Muscle of leg (tissue), 11 donors: Measurements from ENCODE around the gene GPER1. TPM values are rescaled to one million over a fixed set of nuclear protein-coding genes. Genes with fewer than 3 reads are reported as not detected.

Experiments
- DNase-seq: peaks from one replicate; pipeline ENCODE4 v3.0.0; 2013
- H3K27ac ChIP-seq: one replicate; pipeline ENCODE4 v1.5.1; 2013; ENCODE audit warnings: mild to moderate bottlenecking, low read length, control low read depth
- H3K27me3 ChIP-seq: one replicate; pipeline ENCODE4 v1.6.1; 2013; ENCODE audit warnings: low read length; ENCODE audit not compliant: control insufficient read depth, insufficient read depth
- H3K36me3 ChIP-seq: one replicate; pipeline ENCODE4 v1.6.1; 2013; ENCODE audit warnings: low read length; ENCODE audit not compliant: control insufficient read depth, insufficient read depth
- H3K4me1 ChIP-seq: one replicate; pipeline ENCODE4 v1.6.1; 2013; ENCODE audit warnings: low read length; ENCODE audit not compliant: control insufficient read depth, insufficient read depth
- H3K4me3 ChIP-seq: one replicate; pipeline ENCODE4 v1.5.1; 2013; ENCODE audit warnings: low read length, control low read depth
- H3K9me3 ChIP-seq: replicated peaks from 2 replicates; pipeline ENCODE4 v1.6.1; 2013; ENCODE audit warnings: low read depth, low read length; ENCODE audit not compliant: control insufficient read depth
- WGBS: methylation state at CpG from one replicate; pipeline ENCODE4 v1.1.5; 2013; ENCODE audit warnings: missing lambda C conversion rate; ENCODE audit not compliant: insufficient coverage; 5-methylcytosine and 5-hydroxymethylcytosine counted together
- polyA plus RNA-seq, 8 donors: library from polyadenylated mRNA; unstranded; fragments of 120-200 nt; gene quantifications; one replicate each; pipeline versions ENCODE4 v1.2.1 to v1.2.3, GENCODE V29; 2013; ENCODE audit warnings: inconsistent platforms in 1 of 8, low replicate concordance in 1 of 8; ENCODE audit not compliant: insufficient read length in 8 of 8, insufficient read depth in 1 of 8
- total RNA-seq: library from RNA; stranded (reverse); fragments of 120-200 nt; gene quantifications from one replicate; pipeline ENCODE4 v1.2.4, GENCODE V29; 2013

GPER1 gene
- total and polyA plus RNA-seq, 9 donors, result 9.6 to 17.7 (median 11.6) TPM

DNA sequence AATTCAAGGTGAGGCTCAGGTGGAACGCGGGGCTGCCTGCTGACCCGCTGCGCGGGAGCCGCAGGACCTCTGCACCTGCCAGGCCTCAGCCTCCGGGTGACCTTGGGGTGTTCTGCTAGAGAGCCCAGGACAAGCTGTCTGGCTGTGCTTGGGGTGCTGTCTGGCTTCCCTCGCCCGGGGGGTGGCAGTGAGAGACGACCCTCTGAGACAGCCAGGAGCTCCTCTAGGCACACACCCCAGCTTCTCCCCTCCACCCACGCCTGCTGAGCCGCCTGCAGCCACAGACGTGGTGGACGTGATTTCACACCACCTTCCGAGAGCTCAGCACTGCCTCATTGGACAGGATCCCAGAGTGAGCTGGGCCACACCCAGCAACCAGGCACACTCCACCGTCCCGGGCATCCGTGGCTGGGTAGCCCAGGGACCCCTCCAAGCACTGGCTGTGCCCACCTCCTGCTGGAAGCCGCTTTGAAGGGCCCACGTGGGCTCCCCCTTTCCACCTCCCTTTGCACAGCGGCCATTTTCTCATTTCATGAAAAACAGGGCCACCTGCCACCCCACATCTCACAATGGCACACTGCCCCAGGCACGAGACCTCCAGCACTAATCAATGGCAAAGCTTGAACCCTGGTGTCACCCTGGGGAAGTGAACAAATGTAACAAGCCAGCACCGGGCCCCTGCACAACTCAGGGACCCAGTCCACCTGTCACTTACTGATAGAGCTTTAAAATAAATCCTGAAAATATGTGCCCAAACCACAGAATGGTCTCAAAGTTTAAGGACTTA is 37.1 kb downstream of the GPER1 start:
- Histone ChIP-seq H3K36me3 (peaks cover 10% of the 10 kb centered on the region), H3K9me3 (no peaks in the 10 kb centered on the region), H3K4me1 (peaks cover 51% of the 10 kb centered on the region), H3K27ac (peak overlapping the region; percentile 83), H3K27me3 (no peaks in the 10 kb centered on the region), H3K4me3 (peak overlapping the region; percentile 10)
- DNase-seq, result peak; percentile 45
- 57% methylated on average over 15 of the region's 23 CpGs for WGBS

DNA sequence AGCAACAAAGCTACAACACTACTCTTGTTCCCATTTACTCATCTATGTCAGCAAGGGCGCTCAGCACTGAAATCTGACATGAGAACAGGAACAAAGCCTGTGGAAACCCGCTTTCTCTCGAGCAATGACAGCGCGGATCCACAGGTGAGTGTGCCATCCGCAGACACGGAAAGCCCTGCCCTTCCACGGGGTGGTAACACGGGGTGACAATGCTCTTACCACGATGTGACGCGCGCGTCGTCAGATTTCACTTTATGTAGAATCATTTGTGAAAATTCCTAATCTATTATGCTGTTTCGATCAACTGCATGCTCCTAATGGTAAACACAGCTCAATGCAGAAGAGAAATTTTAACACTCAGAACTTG is 37.7 kb downstream of the GPER1 start:
- H3K4me3 ChIP-seq, result no peak overlapping the region
- WGBS, result 96% methylated on average over 7 of the region's 16 CpGs
- peaks cover 51% of the 10 kb centered on the region for H3K4me1 ChIP-seq
- H3K9me3 ChIP-seq, result no peaks in the 10 kb centered on the region
- peak overlapping the region; percentile 83 for H3K27ac ChIP-seq
- peaks cover 10% of the 10 kb centered on the region for H3K36me3 ChIP-seq
- DNase-seq, result no peak
- H3K27me3 ChIP-seq, result no peaks in the 10 kb centered on the region

DNA sequence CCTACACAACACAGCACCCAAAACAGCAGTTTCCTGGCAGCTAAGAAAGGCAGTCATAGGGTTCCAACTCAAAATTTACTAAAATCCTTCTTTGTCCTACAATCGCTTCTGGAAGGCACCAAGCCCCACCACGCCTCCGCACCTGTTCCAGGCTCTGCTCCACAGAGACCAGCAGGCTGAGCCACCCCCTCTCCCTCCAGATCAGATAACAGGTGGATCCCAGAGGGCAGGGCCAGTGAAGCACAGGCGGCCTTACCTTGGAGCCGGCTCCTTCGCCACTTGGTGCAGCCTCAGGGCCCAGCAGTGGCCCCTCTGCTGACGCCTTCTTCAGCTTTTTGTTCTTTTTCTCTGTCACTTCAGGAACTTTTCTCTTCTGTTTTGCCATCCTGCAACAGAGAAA is 39.1 kb downstream of the GPER1 start:
- H3K9me3 ChIP-seq, result no peaks in the 10 kb centered on the region
- H3K4me1 ChIP-seq, result peaks cover 38% of the 10 kb centered on the region
- H3K27ac ChIP-seq, result no peak overlapping the region
- peak; percentile 35 for DNase-seq
- 91% methylated on average over 4 of the region's 7 CpGs for WGBS
- H3K27me3 ChIP-seq, result no peaks in the 10 kb centered on the region
- H3K4me3 ChIP-seq, result no peak overlapping the region
- H3K36me3 ChIP-seq, result peaks cover 10% of the 10 kb centered on the region

DNA sequence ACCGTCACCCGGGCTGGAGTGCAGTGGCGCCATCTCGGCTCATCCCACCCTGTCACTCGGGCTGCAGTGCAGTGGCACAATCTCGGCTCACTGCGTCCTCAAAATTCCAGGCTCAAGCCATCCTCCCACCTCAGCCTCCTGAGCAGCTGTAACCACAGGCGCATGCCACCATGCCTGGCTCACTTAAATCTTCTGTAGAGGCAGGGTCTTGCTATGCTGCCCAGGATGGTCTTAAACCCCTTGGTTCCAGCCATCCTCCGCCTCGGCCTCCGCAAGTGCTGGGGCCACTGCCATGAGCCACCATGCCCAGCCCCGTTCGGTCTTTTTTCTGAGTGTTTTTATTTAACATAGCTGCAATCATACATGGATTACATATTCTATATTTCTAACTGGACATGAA is 41.5 kb downstream of the GPER1 start:
- no peaks in the 10 kb centered on the region for H3K9me3 ChIP-seq
- H3K4me1 ChIP-seq, result peaks cover 14% of the 10 kb centered on the region
- no peak for DNase-seq
- H3K36me3 ChIP-seq, result peaks cover 10% of the 10 kb centered on the region
- no peak overlapping the region for H3K27ac ChIP-seq
- 93% methylated on average over 6 of the region's 13 CpGs for WGBS
- no peak overlapping the region for H3K4me3 ChIP-seq
- no peaks in the 10 kb centered on the region for H3K27me3 ChIP-seq

DNA sequence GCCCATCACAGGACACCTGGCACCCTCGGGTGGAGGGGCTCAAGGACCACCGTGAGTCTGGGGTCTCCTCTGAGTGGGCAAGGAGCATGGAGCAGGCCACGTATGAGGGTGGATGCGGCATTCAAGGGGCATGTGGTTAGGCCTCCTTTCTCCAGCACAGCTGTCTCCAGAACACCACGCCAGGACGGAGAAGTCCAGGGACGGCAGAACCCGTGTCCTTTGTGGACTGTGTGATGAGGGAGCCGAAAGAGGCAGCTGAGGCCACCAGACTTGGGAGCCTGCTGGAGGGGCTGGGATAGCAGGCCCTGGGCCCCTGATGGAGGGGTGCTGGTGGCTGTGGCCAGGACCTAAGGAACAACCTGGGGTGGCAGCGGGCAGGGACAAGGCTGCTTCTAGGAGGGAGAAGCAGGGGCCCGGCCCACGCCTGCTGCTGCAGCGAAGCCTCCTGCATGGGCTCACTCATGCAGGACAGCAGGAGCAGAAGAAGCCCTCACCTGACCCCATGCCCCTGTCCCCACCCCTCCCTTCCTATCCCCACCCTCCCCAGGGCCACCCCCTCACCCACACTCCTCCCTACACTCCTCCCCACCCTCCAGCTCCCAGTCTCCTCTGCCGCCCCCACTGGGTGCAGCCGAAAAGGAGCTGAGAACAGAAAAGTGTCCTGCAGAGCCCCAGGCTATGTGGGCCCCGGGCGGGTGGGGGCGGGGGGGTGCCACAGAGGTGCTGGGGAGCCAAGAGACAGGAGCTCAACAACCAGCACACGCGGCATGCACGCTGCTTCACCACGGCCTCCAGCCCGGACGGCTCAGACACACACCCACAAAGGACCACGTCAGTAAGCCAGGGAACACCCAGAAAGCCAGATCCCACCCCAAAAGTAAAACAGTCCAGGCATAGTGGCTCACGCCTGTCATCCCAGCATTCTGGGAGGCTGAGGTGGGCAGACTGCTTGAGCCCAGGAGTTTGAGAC is 42.4 kb downstream of the GPER1 start:
- Histone ChIP-seq H3K9me3 (no peaks in the 10 kb centered on the region), H3K36me3 (peaks cover 10% of the 10 kb centered on the region), H3K27me3 (no peaks in the 10 kb centered on the region), H3K4me3 (no peak overlapping the region), H3K27ac (no peak overlapping the region), H3K4me1 (peaks cover 6% of the 10 kb centered on the region)
- 87% methylated on average over 15 of the region's 26 CpGs for WGBS
- DNase-seq, result no peak

DNA sequence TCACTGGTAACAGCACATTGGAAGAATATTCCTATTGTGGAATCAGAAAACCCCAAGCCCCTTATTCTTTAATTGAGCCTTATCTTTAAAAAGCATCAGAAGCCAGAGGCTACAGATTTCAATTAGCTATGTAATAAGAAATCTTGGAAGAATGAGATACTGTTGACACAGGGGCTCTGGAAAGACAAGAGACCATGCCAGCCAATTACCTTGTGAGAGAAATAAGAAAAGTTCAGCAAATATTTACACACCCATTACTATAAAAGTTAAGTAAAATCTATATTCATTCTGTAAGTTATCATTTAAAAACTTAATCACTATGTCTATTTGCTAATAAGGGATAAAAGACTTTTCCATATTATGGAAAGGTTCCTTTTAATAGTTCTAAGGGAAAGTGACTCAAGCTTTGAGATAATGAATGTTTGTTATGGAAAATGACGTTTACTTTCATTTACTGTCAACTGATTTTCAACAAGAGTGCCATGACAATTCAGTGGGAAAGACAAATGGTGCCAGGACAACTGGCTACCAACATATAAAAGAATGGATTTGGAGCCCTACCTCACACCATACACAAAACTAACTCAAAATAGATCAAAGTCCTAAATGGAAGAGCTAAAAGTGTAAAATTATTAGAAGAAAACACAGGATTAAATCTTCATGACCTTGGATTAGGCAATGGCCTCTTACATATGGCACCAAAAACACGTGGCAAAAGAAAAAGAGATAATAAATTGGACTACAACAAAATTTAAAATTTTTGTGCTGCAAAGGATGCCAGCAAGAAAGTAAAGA is 43.8 kb downstream of the GPER1 start:
- Histone ChIP-seq H3K27ac (no peak overlapping the region), H3K4me3 (no peak overlapping the region), H3K9me3 (no peaks in the 10 kb centered on the region), H3K36me3 (peaks cover 7% of the 10 kb centered on the region), H3K27me3 (no peaks in the 10 kb centered on the region), H3K4me1 (peaks cover 3% of the 10 kb centered on the region)
- no peak for DNase-seq
- WGBS, result no CpG with 5 or more reads among the region's 2 CpGs

DNA sequence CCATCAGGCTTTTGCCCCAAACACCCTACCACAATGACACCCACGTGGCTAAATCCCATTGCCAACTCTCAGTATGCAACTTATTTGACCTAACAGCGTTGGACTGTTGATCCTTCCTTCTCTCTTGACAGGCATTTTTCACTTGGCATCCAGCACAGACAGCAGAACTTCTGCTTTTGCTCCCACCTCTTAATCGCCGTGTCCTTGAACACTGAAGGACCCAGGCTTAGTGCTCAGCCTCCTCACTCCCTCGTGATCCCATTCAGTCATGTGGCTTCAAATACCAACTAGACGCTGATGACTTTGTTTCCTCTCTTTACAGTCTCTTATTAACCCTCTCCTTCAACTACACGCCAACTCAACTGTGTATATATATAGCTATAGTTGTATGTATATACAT is 47.0 kb downstream of the GPER1 start:
- Histone ChIP-seq H3K27ac (no peak overlapping the region), H3K36me3 (peaks cover 1% of the 10 kb centered on the region), H3K4me1 (peaks cover 15% of the 10 kb centered on the region), H3K9me3 (no peaks in the 10 kb centered on the region), H3K4me3 (no peak overlapping the region), H3K27me3 (no peaks in the 10 kb centered on the region)
- no peak for DNase-seq
- 90% methylated on average over 5 of the region's 7 CpGs for WGBS

DNA sequence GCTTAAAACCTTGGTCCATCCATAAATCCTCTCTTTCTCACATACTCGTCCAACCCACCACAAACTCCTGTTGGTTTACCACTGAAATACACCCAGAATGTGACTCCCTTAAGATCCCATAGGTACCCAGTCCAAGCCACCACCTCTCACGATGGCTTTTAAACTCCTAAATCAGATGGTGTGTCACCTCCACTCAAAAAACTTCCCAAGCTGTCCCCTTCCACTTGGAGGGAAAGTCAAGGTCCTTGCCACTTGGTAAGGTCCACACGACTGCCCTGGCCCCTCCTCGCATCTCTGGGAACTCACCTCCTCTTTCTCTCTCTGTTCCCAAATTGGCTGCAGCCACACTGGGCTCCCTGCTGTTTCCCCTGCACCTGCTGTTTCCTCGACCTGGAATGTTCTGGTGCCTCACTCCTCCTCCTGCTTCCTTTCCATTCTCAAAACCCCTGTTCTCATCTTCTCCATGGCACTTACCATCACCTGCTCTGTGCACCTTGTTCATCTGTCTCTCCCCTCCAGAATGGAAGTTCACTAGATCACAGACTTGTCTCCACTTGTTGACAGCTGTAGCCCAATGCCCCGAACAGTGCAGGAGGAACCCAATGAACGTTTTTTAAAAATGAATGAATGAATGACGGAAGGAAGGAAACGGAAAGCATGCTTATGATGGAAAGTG is 49.1 kb downstream of the GPER1 start:
- H3K27ac ChIP-seq, result no peak overlapping the region
- 24% methylated on average over 9 of the region's 9 CpGs for WGBS
- no peaks in the 10 kb centered on the region for H3K9me3 ChIP-seq
- DNase-seq, result no peak
- no peaks in the 10 kb centered on the region for H3K27me3 ChIP-seq
- peak overlapping the region; percentile 83 for H3K4me3 ChIP-seq
- no peaks in the 10 kb centered on the region for H3K36me3 ChIP-seq
- peaks cover 15% of the 10 kb centered on the region for H3K4me1 ChIP-seq

DNA sequence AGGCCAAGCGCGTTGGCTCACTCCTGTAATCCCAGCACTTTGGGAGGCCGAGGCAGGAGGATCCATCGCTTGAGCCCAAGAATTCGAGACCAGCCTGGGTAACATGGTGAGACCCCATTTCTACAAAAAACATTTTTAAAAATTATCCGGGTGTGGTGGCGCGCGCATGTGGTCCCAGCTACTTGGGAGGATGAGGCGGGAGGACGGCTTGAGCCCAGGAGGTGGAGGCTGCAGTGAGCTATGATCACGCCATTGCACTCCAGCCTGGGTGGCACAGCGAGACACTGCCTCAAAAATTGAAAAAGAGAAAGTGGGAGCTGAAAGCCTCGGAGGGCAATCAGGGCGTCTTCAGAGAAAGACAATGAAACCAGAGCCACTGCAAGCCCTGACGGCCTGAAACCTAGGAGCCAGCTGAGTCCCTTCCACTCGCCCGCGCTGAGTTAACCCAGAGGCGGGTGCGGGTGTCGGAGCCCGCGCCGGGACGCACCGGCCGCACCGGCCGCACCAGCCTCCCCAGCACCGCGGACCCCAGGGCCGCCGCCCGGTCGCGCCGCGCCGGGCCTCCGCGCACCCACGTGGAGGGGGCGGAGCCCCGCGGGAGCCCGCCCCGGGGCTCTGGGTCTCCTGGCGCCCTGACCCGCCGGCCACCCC is 49.7 kb downstream of the GPER1 start:
- H3K4me1 ChIP-seq, result peaks cover 15% of the 10 kb centered on the region
- H3K36me3 ChIP-seq, result no peaks in the 10 kb centered on the region
- peak overlapping the region; percentile 83 for H3K4me3 ChIP-seq
- peak overlapping the region; percentile 51 for H3K27ac ChIP-seq
- H3K27me3 ChIP-seq, result no peaks in the 10 kb centered on the region
- no peak for DNase-seq
- 5% methylated on average over 48 of the region's 51 CpGs for WGBS
- no peaks in the 10 kb centered on the region for H3K9me3 ChIP-seq
